Left lung (tissue), 10 donors: Measurements from ENCODE around the gene MANF. TPM values are rescaled to one million over a fixed set of nuclear protein-coding genes. Genes with fewer than 3 reads are reported as not detected.
"Not testable (repeated sequence)": the region's sequence is repeated elsewhere in the genome, so short reads cannot be mapped to it uniquely, and the experiment has no call there.

Source experiments
- ATAC-seq: fragments of 200-7000 bp; cut with Tn5 transposase; one replicate; pipeline ENCODE4 v1.9.1; 2020; ENCODE audit warnings: moderate library complexity
- DNase-seq, 4 donors: peaks; one replicate each; pipeline ENCODE4 v3.0.0-alpha.2; 2013 to 2020
- H3K27ac ChIP-seq, 2 donors: fragments of 200-600 bp; sonication (generic) in 1 of 2; one replicate each; pipeline versions ENCODE4 v1.5.0 to v1.8.0; 2020 to 2021
- H3K27me3 ChIP-seq, 2 donors: fragments of 200-600 bp; sonication (generic) in 1 of 2; one replicate each; pipeline versions ENCODE4 v1.5.0 to v1.8.0; 2020 to 2021
- H3K36me3 ChIP-seq, 2 donors: fragments of 200-600 bp; sonication (generic) in 1 of 2; one replicate each; pipeline versions ENCODE4 v1.5.0 to v1.8.0; 2020 to 2021
- H3K4me1 ChIP-seq, 2 donors: fragments of 200-600 bp; one replicate each; pipeline ENCODE4 v1.8.0; 2021
- H3K4me3 ChIP-seq, 2 donors: fragments of 200-600 bp; sonication (generic) in 1 of 2; one replicate each; pipeline versions ENCODE4 v1.5.0 to v1.8.0; 2020 to 2021; ENCODE audit warnings: mild to moderate bottlenecking in 1 of 2
- H3K9me3 ChIP-seq, 2 donors: fragments of 200-600 bp; sonication (generic) in 1 of 2; one replicate each; pipeline versions ENCODE4 v1.5.0 to v1.8.0; 2020 to 2021
- intact Hi-C, 2 donors: fragments of 100-400 bp; cut with DNase I; formaldehyde crosslinking; loops; one replicate each; pipeline versions ENCODE4 v1.11.2 to v1.14.2; 2022
- polyA plus RNA-seq, 6 donors: library from polyadenylated mRNA; unstranded; fragments of 120-200 nt; gene quantifications; one replicate each; pipeline ENCODE4 v1.2.1, GENCODE V29; 2013; ENCODE audit not compliant: insufficient read length in 6 of 6
- total RNA-seq, 2 donors: library from RNA; stranded (reverse); fragmentation: NEBNext Ultra II Directional; extraction: Animal tissue kit (Norgen Biotek cat#: 25700); gene quantifications; one replicate each; pipeline ENCODE4 v1.2.1, GENCODE V29; 2021
- TF ChIP-seq, protein P1 (sequence below), 2 donors: fragments of 200-600 bp; sonication (generic) in 1 of 2; IDR thresholded peaks; one replicate each; pipeline versions ENCODE4 v1.5.0 to v1.8.0; 2021; ENCODE audit warnings: antibody characterized with exemption in 2 of 2
- donor health status: DM: no; HTN: yes; CAD: no.
- donor health status: DM: no; HTN: no; CAD: no.

Gene MANF
- total and polyA plus RNA-seq, 8 donors, result 87.7 to 187 (median 99.3) TPM

DNA sequence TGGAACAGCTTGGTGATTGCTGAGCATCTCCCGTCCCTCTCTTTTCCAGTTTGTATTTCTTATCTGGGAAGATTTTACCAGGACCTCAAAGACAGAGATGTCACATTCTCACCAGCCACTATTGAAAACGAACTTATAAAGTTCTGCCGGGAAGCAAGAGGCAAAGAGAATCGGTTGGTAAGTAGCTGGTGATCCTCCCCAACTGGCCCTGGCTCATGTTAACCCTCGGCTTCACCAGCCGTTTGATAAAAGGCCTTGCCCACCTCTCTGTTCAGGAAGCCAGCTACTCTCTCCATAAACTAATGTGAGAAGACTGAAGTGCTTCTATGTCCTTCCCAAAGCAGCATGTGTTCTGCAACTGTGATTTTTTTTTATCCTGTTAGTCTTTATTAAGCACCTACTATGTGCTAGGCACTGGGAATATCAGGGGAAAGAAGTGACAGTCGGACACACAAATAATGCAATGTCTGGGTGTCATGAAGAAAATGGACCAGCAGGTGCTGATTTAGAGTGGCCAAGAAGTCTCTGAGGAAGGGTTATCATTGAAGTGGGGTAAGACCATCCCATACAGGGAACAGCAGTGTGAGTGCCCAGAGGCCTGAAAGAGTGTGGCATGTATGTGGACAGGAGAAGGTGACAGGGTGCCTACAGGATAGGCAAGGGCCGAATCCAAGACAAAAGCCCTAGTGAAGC lies 1.2 kb downstream of the MANF start:
- DNase-seq (no peak), ATAC-seq (no peak)
- Histone ChIP-seq H3K9me3 (no peaks in the 10 kb centered on the region), H3K4me1 (peaks cover 35 to 59% of the 10 kb centered on the region in 2 donors), H3K27ac (peak overlapping the region; percentile 72 to 95), H3K36me3 (peaks cover 0 to 39% of the 10 kb centered on the region in 2 donors), H3K27me3 (no peaks in the 10 kb centered on the region), H3K4me3 (peak overlapping the region; percentile 64 to 89)
- intact Hi-C loops, result no loop called here
- TF ChIP-seq, protein P1, sequence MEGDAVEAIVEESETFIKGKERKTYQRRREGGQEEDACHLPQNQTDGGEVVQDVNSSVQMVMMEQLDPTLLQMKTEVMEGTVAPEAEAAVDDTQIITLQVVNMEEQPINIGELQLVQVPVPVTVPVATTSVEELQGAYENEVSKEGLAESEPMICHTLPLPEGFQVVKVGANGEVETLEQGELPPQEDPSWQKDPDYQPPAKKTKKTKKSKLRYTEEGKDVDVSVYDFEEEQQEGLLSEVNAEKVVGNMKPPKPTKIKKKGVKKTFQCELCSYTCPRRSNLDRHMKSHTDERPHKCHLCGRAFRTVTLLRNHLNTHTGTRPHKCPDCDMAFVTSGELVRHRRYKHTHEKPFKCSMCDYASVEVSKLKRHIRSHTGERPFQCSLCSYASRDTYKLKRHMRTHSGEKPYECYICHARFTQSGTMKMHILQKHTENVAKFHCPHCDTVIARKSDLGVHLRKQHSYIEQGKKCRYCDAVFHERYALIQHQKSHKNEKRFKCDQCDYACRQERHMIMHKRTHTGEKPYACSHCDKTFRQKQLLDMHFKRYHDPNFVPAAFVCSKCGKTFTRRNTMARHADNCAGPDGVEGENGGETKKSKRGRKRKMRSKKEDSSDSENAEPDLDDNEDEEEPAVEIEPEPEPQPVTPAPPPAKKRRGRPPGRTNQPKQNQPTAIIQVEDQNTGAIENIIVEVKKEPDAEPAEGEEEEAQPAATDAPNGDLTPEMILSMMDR (IDR thresholded peaks at IDR 0.05), result no peak

DNA sequence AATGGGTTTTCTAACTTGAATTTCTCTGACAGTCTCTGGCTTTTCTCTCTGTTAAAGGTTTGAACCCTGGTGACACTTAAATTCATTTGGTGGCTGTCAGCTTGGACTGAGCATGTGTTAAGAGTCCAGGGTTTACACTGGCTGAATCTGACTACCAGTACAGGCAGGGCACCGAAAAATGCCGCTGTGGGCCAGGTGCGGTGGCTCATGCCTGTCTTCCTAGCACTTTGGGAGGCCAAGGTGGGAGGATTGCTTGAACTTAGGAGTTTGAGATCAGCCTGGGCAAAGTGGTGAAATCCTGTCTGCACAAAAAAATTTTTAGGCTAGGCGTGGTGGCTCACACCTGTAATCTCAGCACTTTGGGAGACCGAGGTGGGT lies 1.8 kb downstream of the MANF start:
- Histone ChIP-seq H3K4me1 (peaks cover 35 to 61% of the 10 kb centered on the region in 2 donors), H3K4me3 (peak overlapping the region; percentile 64 to 89), H3K9me3 (no peaks in the 10 kb centered on the region), H3K36me3 (peaks cover 0 to 39% of the 10 kb centered on the region in 2 donors), H3K27ac (peak overlapping the region in 1 of 2 donors; percentile 95), H3K27me3 (no peaks in the 10 kb centered on the region)
- ATAC-seq, result no peak
- intact Hi-C loops, result no loop called here
- TF ChIP-seq, protein P1 (IDR thresholded peaks at IDR 0.05), result no peak
- DNase-seq, result no peak

DNA sequence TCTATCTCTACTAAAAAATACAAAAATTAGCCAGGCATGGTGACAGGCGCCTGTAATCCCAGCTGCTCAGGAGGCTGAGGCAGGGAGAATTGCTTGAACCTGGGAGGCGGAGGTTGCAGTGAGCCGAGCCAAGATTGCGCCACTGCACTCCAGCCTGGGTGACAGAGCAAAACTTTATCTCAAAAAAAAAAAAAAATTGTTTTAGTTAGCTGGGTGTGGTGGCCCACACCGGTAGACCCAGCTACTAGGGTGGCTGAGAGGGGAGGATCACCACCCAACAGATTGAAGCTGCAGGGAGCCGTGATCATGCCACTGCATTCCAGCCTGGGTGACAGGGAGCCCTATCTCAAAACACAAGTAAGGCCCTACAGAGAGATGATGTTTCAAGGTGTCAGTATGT lies 2.2 kb downstream of the MANF start:
- H3K27ac ChIP-seq, result peak overlapping the region in 1 of 2 donors; percentile 95

DNA sequence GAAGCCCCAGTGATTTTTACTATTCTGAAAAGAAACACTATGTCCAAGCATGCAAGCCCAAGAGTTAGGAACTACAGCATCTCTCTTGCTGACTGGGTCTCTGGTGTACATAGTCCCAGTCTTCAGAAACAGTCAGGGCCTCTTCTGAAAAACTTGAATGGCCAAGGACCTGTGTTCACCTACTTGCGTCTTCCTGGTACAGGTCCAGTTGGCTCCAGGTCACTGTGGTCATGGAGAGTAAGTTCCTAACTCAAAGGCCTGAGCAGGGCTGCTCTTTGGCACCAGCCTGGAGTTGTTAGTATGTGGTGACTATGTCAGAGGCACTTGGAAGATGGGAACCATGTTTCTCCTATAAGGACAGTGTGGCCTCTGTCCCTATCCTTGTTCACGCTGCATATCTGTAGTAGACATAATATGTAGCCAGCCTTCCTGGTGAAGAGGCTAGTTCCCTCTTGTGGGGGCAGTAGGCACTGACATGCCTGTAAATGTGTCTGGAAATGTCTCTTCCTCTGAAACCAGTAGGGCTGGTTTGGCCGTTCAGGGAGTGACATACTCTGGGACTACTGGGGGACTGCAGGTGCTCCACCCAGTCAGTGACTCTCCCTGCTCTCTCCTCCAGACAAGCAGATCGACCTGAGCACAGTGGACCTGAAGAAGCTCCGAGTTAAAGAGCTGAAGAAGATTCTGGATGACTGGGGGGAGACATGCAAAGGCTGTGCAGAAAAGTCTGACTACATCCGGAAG lies 3.4 kb downstream of the MANF start:
- ATAC-seq (no peak), DNase-seq (peak in 1 of 4 donors; percentile 26)
- Histone ChIP-seq H3K27me3 (no peaks in the 10 kb centered on the region), H3K4me3 (peak overlapping the region in 1 of 2 donors; percentile 89), H3K4me1 (peaks cover 48 to 75% of the 10 kb centered on the region in 2 donors), H3K36me3 (peaks cover 0 to 54% of the 10 kb centered on the region in 2 donors), H3K27ac (peak overlapping the region in 1 of 2 donors; percentile 2), H3K9me3 (no peaks in the 10 kb centered on the region)
- intact Hi-C loops, result no loop called here
- TF ChIP-seq, protein P1 (IDR thresholded peaks at IDR 0.05), result no peak

More for the DNA sequence above, 2.2 kb downstream of the MANF start:
- H3K4me1 ChIP-seq, result peaks cover 38 to 65% of the 10 kb centered on the region in 2 donors
- H3K4me3 ChIP-seq, result peak overlapping the region in 1 of 2 donors; percentile 89
- H3K36me3 ChIP-seq, result peaks cover 0 to 42% of the 10 kb centered on the region in 2 donors
- intact Hi-C loops, H3K9me3 ChIP-seq, H3K27me3 ChIP-seq, DNase-seq, ATAC-seq: not testable (repeated sequence)

DNA sequence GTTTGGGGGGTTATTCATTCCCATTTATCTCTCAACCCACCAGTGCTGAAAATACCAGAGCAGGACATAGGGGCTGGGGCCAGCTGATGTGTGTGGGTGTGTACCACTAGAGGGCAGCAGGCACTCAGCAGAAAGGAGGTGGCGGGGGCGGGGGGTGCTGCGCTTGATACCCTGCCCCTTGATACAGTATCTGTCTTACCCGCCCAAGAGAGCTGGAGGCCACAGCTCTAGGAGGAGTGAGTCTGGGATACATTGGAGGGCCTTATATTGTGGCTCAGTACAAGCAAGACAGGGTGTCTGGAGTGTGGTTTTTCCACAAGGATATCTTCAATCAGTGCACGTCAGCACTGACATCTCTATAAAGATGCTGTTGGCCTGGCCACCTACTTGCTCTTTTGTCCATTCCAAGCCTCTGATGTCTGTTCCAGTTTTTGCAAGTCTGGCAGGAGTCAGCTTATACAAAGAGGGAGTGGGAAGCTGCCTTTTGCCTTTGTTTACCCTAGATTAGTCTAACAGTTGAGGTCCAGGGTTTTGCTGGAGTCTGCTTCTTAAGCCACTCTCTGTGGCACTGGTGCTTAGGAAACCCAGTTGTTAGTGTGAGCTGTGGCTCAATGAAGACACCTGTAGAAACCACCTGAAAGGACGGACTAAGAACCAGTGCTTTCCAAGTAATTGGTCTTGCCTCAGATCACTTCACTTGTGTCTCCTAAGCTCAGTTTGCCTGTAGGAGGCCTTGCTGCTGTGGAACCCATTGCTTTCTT lies 4.5 kb downstream of the MANF start:
- Histone ChIP-seq H3K36me3 (peaks cover 0 to 65% of the 10 kb centered on the region in 2 donors), H3K27ac (no peak overlapping the region), H3K27me3 (no peaks in the 10 kb centered on the region), H3K9me3 (no peaks in the 10 kb centered on the region), H3K4me3 (no peak overlapping the region), H3K4me1 (peaks cover 49 to 78% of the 10 kb centered on the region in 2 donors)
- peak in 2 of 4 donors; percentile 45 to 82 for DNase-seq
- intact Hi-C loops, result no loop called here
- TF ChIP-seq, protein P1 (IDR thresholded peaks at IDR 0.05), result peak; percentile 38 to 67
- no peak for ATAC-seq
